Urothelium cell line (cell line): ENCODE results near the gene CXXC1.
"Not testable (repeated sequence)": the region's sequence is repeated elsewhere in the genome, so short reads cannot be mapped to it uniquely, and the experiment has no call there.

Experiments used
- DNase-seq: peaks from one replicate; pipeline ENCODE4 v3.0.0; 2011; ENCODE audit warnings: low spot score, mixed read lengths
- FAIRE-seq: peaks from 2 replicates; lab custom pipeline; 2011; peaks lifted over from hg19 to GRCh38; lab: Jason Lieb, UNC

Gene CXXC1

DNA sequence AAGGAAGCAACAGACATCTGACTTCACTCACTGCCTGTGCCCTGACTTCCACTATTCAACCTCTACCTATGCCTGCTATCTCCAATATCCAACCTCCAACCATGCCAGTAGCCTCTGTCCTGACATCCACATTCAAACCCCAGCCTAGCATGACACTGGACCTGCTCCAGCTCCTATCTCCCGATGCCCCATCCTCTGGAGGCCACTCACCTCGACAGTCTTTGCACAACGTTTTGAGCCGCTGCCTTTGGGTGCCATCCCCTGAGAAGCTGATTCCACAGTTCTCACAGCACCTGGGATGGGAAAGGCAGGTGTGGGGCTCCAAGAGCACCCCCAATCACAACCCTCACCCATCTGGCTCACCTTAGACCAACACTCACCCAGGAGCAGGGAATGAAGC lies 11.0 kb downstream of the CXXC1 start:
- DNase-seq (no peak), FAIRE-seq (no peak)

DNA sequence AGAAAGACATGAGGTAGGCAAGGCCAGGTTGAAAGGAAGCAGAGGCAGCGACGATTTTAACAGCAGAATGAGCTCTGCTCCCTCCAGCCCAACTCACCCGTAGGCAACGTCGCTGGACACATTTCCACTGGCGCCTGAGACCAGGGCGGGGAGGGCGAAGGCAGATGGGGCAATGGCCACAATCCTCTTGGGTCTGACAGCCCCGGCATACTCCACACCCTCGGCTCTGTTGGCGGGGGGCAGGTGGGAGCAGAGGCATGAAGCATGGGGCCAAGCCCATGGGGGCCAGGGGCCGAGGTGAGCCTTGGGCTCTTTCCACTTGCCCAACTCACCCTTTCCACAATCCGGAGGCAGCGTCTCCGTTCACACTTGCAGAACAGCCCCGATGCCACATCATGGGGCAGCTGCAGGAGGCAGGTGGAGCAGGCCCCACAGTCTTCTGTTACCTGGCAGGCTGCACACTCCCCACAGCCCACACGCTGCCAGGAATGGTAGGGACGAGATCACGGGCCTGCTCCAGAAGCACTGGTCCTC lies 11.9 kb downstream of the CXXC1 start:
- FAIRE-seq, result no peak
- no peak for DNase-seq

DNA sequence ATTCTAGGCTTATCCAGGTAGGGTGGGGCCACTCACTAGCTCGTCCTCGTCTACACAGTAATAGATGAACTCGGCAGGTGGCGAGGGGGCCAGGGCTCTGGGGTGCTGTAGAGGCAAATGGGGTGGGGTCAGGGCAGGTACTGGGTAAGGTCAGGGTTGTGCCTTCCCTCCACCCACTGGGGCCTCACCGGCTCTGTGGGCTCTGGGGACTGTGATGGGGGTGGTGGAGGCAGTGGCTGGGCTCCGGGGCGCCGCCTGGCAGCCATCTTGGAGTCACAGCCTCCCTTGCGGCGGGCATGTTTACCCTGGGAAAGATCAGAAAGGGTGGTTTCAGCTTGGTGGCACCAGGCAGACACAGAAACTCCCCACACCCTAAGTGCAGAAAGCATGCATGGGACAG lies 12.6 kb downstream of the CXXC1 start:
- DNase-seq (no peak), FAIRE-seq (no peak)

DNA sequence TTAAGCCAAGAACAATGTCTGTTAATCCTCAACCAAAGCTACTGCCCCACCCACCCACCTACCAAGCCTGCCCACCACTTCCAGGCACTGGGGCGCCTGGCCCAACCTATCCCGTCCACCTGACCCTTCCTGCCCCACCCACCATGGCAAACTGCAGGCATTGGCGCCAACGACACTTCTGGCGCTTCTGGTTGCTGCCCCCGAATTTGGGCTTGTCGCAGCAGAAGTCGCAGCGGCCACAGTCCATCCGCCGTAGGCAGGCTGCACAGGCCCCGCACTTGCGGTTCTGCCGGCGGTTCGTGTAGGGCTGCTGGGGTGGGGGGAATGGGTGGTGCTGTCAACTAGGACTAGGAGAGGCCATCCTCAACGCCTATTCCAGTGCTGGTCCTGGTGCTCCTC lies 13.4 kb downstream of the CXXC1 start:
- no peak for FAIRE-seq
- no peak for DNase-seq

DNA sequence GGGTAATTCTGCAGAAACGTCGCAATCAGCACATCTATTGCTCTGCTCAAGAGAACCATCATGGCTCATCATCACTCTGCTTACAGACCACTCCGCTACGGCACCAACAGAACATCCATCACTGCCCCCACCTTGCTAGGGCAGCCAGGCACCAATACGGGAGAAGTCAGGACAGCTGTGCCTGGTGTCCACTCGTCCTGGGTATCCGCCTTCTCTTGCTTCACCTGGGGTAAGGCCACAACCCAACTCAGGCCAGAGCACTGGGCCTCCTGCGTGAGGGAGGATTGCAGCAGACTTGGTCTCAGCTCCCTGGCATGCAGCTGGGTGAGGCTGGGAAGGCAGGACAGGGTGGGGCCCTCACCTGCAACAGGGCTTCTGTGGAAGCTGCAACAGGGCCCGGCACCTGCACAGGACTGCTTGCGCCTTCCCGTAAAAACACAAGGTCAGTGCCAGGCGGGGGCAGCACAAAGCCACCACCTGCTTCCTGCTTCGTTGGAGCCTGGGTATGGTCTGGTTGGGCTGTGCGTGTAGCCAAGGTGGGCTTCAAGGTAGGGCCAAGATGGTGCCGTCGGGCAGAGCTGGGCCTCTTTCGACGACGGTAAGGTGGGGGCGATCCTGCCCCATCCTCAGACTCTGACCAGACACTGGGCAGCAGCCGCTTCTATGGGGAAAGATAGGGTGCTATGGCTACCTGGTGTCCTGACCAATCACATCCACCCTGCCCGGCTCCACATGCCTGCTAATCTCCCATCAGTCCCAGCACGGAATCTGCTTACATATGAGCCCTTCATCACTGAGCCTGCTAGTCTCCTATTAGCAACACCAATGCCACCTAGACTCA lies 14.1 kb downstream of the CXXC1 start:
- no peak for FAIRE-seq
- no peak for DNase-seq

DNA sequence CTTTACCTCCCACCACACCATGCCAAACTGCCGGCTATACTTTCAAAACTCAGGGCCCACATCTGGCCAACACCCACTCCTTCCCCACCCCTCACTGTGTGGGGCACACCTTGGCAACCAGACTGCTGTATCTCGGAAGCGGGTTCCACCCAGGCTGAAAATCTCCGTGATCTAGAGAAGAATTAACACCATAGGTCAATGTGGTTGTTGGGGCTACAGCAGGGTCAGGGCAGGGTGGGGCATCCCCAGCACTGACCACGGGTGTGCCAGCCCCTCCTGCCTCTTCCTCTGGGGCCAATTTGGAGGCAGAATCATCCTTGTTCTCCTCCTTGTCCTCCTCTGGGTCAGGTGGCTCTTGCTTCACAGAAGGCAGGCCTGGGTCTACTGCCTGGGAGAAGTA lies 14.9 kb downstream of the CXXC1 start:
- DNase-seq (no peak), FAIRE-seq (no peak)

DNA sequence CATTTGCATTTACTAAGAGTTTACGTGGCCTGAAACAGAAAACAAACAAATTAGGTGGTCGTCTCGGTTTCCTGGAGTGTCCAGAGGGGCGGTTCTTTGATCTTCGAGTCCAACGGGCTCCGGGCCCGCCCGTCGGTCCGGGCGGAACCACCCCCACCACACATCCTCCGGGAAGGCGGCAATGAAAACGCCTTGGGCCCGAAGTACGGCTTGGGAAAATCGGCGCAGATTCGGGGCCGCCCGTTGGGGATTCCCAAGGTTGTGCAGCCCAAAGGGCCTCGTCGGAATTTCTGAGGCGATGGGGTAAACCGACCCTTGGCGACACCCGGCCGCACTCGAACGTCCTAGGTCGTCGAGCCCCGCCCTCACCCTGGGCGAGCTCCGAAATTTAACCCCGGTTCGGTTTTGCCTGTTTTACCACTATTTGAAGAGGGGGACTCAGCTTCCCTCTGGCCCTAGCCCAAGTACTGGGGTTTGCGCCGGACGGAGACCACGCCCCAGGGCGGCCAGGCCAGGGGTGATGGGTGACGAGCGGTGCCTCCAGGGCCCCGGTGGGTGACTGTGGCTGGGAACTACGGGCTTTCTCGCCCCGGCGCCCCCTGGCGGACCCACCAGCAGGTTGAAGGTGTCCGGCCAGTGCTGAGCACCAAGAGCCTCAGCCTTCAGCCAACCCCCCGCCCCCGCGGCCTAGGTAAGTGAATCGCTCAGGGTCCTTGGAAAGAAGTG lies 19.3 kb downstream of the CXXC1 start:
- peak; percentile 37 for DNase-seq
- no peak for FAIRE-seq

DNA sequence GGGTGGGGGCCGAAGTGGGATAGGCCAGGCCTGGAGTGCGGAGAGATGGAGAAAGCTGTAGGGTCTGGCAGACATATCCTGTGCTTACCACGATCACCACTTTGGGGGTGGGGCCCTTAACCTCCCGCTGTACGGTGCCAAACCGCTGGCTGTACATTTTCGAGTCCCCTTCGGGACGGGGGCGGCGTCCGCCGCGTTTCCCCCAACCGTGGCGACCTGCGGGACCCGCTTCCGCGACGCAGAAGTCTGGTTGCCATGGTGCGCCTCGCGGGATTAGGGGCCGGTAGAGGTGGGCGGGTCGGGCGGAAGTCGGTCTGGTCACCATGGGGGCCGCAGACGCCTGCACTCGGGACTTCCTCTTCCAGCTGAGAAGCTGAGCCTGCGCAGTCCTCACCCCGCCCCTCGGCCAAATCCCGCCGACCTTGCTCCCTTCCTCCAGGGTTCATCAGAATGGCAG lies 21.2 kb downstream of the CXXC1 start, which contains the start of gene CFAP53:
TSS of gene CFAP53 (minus strand) at position 248 of the 457 bp plus-strand sequence. CDS start at position 157, 91 bp downstream.
- DNase-seq (peak; percentile 90), FAIRE-seq (no peak)

DNA sequence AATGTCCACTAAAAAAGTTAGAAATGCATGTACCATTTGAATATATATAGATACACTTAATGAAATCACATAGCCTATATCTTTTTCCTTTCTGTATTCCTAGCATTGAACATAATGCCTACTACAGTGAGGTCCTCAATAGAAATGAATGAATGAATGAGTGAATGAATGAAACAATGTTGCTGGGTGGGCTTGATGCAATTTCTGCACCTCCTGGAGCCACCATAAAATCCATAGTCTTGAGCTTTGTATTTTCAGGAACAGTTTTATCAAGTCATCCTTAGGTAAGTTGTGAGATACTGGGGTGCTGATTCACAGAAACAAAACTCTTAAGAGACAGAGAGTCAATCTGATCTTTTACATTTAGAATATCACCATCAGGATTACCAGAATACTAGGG lies 24.5 kb downstream of the CXXC1 start:
- DNase-seq (no peak), FAIRE-seq (no peak)

DNA sequence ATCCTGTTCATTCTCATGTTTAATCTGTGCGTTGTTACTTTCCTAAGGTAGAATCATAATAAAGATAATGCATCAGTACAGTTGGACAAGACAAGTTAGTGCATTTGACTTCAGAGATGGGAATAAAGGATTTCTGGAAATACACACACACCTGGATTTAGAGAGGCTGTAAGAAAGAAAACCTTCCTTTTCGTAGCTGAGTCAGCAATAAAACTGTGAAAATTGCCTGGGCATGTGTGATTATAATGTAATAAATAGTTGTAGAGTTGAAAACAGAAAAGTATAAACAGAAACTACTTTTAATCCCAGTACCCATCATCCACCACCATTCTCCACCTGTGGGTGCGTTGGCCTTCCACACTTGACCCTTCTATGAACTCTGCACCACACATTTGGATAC lies 36.6 kb downstream of the CXXC1 start:
- DNase-seq (no peak), FAIRE-seq (no peak)

DNA sequence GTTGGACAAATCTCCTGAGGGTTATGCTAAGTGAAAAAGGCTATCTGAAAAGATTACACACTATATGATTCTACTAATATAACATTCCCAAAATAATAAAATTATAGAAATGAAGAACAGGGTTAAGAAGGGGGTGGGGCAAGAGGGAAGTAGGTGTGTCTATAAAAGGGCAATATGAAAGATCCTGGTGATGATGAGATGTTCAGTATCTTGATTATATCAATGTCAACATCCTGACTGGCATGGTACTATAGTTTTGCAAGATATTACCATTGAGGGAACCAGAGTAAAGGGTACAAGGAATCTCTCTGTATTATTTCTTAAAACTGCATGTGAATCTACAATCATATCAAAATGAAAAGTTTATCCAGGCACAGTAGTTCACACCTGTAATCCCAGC lies 37.9 kb downstream of the CXXC1 start:
- FAIRE-seq, result no peak

DNA sequence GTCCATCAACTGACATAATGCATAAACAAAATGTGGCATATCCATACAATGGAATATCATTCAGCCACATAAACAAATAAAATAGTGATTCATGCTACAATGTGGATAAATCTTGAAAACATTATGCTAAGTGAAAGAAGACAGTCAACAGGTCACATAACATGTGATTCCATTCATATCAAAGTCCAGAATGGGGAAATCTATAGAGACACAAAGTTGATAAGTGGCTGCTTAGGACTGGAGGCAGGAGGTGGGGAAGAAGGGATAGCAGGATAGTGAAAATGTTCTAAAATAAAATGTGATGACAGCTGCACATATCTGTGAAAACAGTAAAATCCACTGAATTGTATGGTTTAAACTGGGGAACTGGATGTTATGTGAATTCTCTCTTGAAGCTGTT lies 39.9 kb downstream of the CXXC1 start:
- FAIRE-seq, result no peak
- no peak for DNase-seq

More for the DNA sequence above, 37.9 kb downstream of the CXXC1 start:
- DNase-seq, result no peak

DNA sequence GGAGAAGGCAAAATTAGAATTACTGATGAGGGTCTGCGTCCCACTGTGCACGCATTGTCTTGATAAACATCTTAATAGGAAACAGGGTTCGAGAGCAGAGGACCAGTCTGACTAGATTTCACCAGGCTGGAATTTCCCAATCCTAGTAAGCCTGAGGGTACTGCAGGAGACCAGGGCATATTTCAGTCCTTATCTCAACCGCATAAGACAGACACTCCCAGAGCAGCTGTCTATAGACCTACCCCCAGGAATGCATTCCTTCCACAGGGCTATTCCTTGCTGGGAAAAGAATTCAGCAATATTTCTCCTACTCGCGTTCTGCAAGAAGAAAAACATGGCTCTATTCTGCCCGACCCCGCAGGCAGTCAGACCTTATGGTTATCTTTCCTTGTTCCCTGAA lies 45.7 kb downstream of the CXXC1 start:
- FAIRE-seq, DNase-seq: not testable (repeated sequence)

DNA sequence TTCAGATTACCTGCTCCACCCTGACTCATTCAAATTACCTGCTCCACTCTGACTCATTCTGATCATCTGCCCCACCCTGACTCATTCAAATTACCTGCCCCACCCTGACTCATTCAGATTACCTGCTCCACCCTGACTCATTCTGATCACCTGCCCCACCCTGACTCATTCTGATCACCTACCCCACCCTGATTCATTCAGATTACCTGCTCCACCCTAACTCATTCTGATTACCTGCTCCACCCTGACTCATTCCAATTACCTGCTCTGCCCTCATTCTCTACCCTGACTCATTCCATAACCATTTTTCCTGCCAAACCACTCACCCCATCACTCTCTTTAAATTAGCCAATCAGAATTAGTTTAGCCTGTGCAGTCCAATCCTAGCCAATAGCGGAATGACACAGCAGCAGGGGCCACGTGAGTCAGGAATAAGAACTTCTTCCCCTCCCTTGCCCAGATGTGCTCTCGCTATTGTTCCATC lies 47.4 kb downstream of the CXXC1 start:
- FAIRE-seq, result no peak

DNA sequence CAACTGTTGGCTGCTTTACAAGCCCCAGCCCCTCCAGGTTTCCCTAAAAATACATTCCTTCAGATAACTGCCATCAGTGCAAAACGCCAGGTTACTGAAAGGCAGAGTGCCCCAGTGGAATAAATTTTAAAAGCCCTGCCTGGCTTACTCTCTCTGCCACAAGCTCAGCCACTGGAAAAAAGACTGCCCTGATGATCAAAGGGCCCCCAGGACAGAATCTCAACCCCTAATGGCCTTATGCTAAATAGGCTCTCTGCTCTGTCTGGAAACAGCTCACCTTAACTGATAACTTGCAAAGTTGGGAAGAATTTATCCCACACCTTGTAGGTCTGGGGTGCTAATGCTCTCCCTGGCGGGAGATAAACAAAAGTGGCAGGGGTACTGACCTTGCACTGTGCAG lies 55.1 kb downstream of the CXXC1 start:
- FAIRE-seq (no peak), DNase-seq (no peak)

More for the DNA sequence above, 47.4 kb downstream of the CXXC1 start:
- DNase-seq, result no peak
